ENCODE results near the gene GLYAT.
"Not testable (repeated sequence)": the region's sequence is repeated elsewhere in the genome, so short reads cannot be mapped to it uniquely, and the experiment has no call there.

Gene GLYAT

DNA sequence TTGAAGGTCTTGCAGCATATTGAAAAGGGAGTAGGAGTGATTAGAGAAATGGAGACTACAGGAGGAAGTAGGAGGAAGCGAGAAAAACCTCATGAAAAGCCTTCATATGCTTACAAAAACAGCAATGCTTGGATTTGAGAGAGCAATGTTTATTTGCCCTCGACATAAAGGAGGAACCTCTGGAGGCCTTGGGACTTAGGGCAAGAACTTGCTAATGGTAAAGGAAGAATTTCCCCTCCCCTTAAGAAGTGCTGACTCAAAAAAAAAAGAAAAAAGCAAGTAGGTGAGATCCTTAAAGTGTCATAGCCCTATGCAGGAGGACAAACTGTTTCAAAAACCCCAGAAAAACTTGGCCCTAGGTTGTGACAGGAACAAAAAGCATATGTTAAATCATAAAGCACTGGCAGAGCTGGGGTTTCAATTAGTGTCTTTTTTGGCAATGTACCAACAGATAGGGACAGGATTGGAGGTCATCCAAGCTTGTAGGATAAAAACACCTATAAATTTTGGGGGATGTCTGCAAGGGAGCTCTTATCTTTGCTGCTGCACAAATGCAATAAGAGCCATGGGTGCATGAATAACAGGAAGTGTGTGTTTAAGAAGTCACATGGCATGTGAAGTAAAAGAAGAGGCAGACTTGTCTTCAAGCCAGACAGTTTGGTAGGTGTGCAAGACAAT, 4.9 kb downstream of the GLYAT start:
- H3K4me3 Mint-ChIP-seq: no peak overlapping the region
- no peaks in the 10 kb centered on the region for H3K9me3 Mint-ChIP-seq
- H3K27ac Mint-ChIP-seq: peak overlapping the region; percentile 59
- no peaks in the 10 kb centered on the region for H3K36me3 Mint-ChIP-seq (ENCODE audit: low read depth)
- H3K4me1 Mint-ChIP-seq (ENCODE audit: low read depth): peaks cover 32% of the 10 kb centered on the region
- no peaks in the 10 kb centered on the region for H3K27me3 Mint-ChIP-seq

DNA sequence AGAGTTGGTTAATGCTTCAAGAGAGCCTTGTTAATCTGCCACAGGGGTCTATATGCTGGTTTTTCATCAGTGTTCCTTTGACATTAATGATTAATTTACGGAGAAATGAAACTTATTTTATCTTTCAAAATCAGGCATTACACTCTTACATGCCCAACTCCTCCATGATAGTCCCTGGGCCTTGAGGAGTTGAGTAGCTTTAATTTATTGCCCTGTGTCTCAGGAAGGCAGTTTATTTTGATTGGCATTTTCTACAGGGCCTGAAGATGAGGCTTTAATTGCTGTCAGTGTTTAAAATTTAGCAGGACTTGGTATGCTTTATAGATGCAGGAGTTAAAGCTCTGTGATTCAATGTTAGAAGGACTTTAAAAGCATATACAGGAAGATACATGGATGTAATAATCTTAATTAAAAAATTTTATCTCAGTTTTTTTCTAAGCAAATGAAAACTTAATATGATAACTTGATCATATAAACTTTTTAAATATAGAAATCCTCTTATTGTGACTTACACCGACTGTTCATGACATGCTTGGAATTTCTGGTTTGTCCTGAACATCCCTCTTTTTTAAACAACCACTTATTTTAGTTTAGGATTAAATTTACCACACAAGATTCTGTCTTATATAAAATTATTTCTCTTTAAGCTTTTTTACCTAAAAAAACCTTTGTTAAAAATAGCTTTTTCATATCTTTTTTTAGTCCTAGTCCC, 12.2 kb downstream of the GLYAT start:
- Mint-ChIP-seq H3K4me1 (ENCODE audit: low read depth) (no peaks in the 10 kb centered on the region), H3K9me3 (no peaks in the 10 kb centered on the region)

DNA sequence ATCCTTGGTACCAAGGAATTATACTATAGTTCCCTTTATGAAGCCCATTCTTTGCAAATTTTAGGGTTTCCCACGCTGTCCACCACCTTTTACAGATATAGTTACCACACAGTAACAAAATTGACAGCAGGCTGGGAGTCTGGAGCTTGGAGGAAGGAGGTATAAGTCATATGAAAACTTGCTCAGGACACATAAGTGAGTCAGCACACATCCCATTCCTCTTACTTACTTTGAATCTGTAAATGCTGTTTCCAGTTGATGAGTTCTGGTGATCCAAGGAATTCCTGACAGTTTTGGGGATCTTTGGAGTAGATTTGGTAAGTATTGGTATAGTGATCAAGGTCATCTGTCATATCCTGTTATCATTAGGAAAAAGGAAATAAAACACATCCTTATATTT, 19.2 kb downstream of the GLYAT start:
- H3K4me1 Mint-ChIP-seq (ENCODE audit: low read depth): no peaks in the 10 kb centered on the region

More for the DNA sequence above, 12.2 kb downstream of the GLYAT start:
- Mint-ChIP-seq H3K27ac (no peak overlapping the region), H3K36me3 (ENCODE audit: low read depth) (no peaks in the 10 kb centered on the region), H3K4me3 (no peak overlapping the region), H3K27me3 (no peaks in the 10 kb centered on the region)

DNA sequence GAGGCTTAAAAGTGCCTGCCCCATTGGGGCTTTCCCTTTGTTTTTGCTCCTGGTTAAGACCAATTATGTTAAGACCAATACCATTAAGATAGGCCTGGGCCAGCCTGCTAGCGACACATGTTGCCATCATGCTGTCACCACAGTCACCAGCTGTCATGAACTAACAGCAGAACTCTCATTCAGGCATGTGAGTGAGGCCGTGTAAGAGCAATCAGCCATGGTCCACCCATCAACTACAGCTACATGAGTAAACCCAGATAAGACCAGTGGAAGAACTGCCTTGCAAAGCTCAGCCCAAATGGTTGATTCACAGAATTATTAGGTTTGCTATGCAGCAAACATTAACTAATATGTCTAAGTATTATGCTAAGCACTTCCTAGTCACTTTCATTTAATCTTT, 19.9 kb downstream of the GLYAT start:
- Mint-ChIP-seq H3K27ac (no peak overlapping the region), H3K4me1 (ENCODE audit: low read depth) (no peaks in the 10 kb centered on the region), H3K9me3 (peaks cover 4% of the 10 kb centered on the region), H3K4me3 (no peak overlapping the region), H3K27me3 (no peaks in the 10 kb centered on the region), H3K36me3 (ENCODE audit: low read depth) (no peaks in the 10 kb centered on the region)

More for the DNA sequence above, 19.2 kb downstream of the GLYAT start:
- Mint-ChIP-seq H3K27me3 (no peaks in the 10 kb centered on the region), H3K27ac (no peak overlapping the region), H3K36me3 (ENCODE audit: low read depth) (no peaks in the 10 kb centered on the region), H3K9me3 (peaks cover 4% of the 10 kb centered on the region), H3K4me3 (no peak overlapping the region)

DNA sequence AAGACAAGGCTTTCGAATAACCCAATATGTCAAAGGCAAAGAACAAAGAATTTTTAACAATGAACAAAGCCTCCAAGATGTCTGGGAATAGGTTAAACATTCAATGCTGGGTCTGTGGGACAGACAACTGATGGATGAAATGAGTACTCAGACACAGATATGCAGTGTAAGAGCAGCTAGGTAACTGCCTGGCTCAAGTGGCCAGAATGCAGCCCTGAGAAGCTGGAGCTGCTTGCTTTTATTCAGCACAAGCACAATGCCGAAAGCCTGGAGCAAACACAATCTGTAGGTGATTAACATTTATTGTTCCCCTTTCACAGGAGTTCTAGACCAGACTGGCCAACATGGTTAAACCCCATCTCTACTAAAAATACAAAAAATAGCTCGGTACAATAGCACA, 24.0 kb downstream of the GLYAT start:
- no peaks in the 10 kb centered on the region for H3K27me3 Mint-ChIP-seq
- peaks cover 17% of the 10 kb centered on the region for H3K9me3 Mint-ChIP-seq
- H3K4me1 Mint-ChIP-seq (ENCODE audit: low read depth): no peaks in the 10 kb centered on the region
- H3K36me3 Mint-ChIP-seq (ENCODE audit: low read depth): no peaks in the 10 kb centered on the region
- no peak overlapping the region for H3K4me3 Mint-ChIP-seq
- no peak overlapping the region for H3K27ac Mint-ChIP-seq

DNA sequence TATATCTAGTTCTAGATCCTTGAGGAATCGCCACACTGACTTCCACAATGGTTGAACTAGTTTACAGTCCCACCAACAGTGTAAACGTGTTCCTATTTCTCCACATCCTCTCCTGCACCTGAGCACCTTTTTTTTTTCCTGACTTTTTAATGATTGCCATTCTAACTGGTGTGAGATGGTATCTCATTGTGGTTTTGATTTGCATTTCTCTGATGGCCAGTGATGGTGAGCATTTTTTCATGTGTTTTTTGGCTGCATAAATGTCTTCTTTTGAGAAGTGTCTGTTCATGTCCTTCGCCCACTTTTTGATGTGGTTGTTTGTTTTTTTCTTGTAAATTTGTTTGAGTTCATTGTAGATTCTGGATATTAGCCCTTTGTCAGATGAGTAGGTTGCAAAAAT, 34.9 kb downstream of the GLYAT start:
- H3K4me1 Mint-ChIP-seq (ENCODE audit: low read depth); H3K27ac Mint-ChIP-seq; H3K9me3 Mint-ChIP-seq; H3K4me3 Mint-ChIP-seq; H3K27me3 Mint-ChIP-seq; H3K36me3 Mint-ChIP-seq (ENCODE audit: low read depth): not testable (repeated sequence)

DNA sequence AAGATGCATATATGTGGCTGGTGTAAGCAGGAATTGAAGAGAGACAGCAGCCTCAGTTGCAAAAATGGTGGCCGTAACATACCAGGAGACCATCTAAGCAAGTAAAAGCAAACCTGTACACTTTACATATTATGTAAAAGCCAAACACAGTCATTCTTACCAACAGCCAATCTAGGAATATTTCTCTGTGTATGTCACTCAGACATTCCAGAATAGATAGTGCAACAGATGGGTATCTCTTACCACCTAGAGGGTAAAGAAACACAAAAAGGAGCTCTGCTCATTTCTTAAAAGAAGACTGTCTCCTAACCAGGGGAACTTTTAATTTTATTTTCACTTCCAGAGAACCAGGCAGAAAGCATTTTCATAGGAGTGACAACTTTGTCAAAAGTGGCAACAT, 38.7 kb downstream of the GLYAT start:
- no peaks in the 10 kb centered on the region for H3K9me3 Mint-ChIP-seq
- no peak overlapping the region for H3K27ac Mint-ChIP-seq
- no peaks in the 10 kb centered on the region for H3K36me3 Mint-ChIP-seq (ENCODE audit: low read depth)
- H3K4me3 Mint-ChIP-seq: no peak overlapping the region
- H3K4me1 Mint-ChIP-seq (ENCODE audit: low read depth): no peaks in the 10 kb centered on the region
- H3K27me3 Mint-ChIP-seq: no peaks in the 10 kb centered on the region

DNA sequence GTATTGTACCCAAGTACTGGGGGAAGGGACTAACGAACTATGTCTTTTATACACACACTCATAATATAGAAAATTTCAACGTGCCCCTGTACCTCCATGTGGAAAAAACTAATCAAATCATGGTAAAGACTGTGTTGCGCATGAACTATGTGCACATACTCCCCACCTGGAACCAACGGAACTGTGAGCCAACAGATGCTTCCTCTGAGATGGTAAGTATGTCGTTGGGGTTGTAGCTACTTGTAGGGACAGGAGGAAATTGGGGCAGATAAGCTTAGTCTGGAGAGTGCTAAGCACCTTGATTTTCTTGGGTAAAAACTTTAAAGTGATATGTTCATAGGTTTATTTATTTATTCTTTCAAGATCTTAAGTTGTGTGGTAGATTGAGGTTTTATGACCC, 40.1 kb downstream of the GLYAT start:
- H3K4me3 Mint-ChIP-seq: no peak overlapping the region
- H3K27me3 Mint-ChIP-seq: no peaks in the 10 kb centered on the region
- H3K27ac Mint-ChIP-seq: no peak overlapping the region
- no peaks in the 10 kb centered on the region for H3K9me3 Mint-ChIP-seq
- no peaks in the 10 kb centered on the region for H3K4me1 Mint-ChIP-seq (ENCODE audit: low read depth)
- H3K36me3 Mint-ChIP-seq (ENCODE audit: low read depth): no peaks in the 10 kb centered on the region

DNA sequence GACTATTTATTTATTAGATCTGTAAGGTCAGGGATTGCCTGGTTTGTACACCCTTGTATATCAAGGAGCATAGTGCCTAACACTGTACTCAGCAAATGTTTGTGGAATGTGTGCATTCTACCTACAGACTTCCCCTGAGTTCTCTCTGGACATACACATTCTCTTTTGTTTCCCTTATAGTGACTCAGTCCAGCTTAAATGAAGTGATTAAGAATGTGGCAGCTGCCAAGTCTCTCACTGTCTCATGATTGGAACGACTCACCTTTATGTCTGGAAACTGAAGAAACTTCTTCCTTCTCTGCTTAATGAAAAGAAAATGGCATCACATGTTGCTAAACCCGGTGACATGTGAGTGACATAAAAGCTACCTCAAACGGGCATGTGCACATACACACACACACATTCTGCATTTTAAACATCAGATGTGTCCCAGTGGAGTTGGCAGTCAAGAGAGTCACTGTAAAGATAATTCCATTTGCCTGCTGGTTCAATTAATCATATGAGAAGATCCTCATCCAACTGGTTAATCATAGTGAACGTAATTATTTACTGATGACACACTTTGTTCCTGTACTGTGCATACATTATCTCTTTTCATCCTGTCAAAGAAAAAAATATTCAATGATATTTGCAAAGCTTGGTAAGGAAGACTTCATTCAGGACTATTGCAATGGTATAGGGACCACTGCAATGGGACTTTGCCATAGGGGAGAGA, 42.8 kb downstream of the GLYAT start:
- Mint-ChIP-seq H3K36me3 (ENCODE audit: low read depth) (no peaks in the 10 kb centered on the region), H3K27ac (no peak overlapping the region), H3K4me3 (no peak overlapping the region), H3K9me3 (no peaks in the 10 kb centered on the region), H3K4me1 (ENCODE audit: low read depth) (no peaks in the 10 kb centered on the region), H3K27me3 (no peaks in the 10 kb centered on the region)

DNA sequence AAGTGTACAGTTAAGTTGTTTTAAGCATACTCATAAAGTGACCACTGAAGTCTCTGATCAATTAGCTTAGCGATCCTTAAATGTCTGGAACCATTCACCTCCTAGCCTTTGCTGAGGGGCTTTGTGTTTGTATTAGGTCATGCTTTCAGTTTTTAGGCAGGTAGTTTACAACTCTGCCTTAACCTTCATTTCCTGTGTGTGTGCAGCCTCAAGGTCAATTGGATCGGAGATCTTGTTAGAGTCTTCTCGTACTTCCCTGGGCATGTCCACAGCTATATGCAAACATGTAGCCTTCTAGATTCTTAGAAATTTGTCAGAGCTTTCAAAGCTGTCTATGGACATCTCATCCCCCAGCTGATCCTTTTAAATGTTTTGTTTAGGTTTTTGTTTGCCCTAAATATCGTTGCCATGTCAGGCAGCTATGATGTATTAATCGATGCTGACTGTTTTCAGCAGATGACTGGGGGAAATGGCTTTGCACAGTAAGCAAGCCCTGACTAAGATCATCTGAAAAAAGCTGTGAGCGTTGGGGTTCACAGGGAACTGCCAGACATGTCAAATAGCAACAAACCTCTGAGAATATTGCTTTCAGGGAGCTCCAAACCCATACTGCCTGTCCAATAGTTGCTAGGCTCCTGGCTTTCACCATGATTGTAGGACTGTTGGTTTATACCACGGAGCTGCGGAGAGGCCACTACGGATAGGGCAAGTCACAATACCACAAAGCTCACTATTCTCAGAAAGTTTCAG, 45.6 kb downstream of the GLYAT start:
- Mint-ChIP-seq H3K27ac (no peak overlapping the region), H3K36me3 (ENCODE audit: low read depth) (no peaks in the 10 kb centered on the region), H3K4me3 (no peak overlapping the region), H3K4me1 (ENCODE audit: low read depth) (no peaks in the 10 kb centered on the region), H3K9me3 (no peaks in the 10 kb centered on the region), H3K27me3 (peaks cover 5% of the 10 kb centered on the region)

DNA sequence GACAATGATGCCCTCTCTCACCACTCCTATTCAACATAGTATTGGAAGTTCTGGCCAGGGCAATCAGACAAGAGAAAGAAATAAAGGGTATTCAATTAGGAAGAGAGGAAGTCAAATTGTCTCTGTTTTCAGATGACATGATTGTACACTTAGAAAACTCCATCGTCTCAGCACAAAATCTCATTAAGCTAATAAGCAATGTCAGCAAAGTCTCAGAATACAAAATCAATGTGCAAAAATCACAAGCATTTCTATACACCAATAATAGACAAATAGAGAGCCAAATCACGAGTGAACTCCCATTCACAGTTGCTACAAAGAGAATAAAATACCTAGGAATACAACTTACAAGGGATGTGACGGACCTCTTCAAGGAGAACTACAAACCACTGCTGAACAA, 49.1 kb downstream of the GLYAT start:
- H3K9me3 Mint-ChIP-seq; H3K27me3 Mint-ChIP-seq; H3K36me3 Mint-ChIP-seq (ENCODE audit: low read depth); H3K27ac Mint-ChIP-seq; H3K4me3 Mint-ChIP-seq; H3K4me1 Mint-ChIP-seq (ENCODE audit: low read depth): not testable (repeated sequence)

DNA sequence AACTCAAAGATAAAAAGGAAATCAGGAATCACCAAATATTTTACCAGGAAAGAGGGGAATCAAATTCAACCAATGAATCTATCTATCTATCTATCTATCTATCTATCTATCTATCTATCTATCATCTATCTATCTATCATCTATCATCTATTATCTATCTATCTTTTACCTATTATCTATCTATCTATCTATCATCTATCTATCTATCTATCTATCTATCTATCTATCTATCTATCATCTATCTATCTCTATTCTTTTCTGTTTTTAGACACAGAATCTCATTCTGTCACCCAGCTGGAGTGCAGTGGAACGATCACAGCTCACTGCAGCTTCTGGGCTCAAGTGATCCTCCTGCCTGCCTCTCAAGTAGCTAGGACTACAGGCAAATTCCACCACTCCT, 54.2 kb downstream of the GLYAT start:
- H3K27me3 Mint-ChIP-seq; H3K36me3 Mint-ChIP-seq (ENCODE audit: low read depth); H3K4me3 Mint-ChIP-seq; H3K4me1 Mint-ChIP-seq (ENCODE audit: low read depth); H3K27ac Mint-ChIP-seq; H3K9me3 Mint-ChIP-seq: not testable (repeated sequence)

DNA sequence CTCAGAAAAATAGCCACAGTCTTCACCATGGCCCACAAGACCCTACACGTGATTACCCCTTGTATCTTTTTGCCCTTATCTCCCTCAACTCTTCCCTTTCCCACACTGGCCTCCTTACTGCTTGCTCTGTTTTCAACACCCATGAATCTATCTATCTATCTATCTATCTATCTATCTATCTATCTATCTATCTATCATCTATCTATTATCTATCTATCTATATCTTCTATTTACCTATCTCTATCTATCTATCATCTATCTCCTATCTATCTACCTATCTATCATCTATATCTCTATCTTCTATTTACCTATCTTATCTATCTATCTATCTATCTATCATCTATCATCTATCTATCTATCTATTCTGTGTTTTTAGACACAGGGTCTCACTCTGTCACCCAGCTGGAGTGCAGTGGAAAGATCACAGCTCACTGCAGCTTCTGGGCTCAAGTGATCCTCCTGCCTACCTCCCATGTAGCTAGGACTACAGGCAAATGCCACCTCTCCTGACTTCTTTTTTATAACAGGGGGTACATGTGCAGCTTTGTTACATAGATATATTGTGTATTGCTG, 55.1 kb downstream of the GLYAT start:
- H3K27me3 Mint-ChIP-seq: peaks cover 7% of the 10 kb centered on the region
- H3K36me3 Mint-ChIP-seq (ENCODE audit: low read depth): no peaks in the 10 kb centered on the region
- no peaks in the 10 kb centered on the region for H3K9me3 Mint-ChIP-seq
- H3K4me1 Mint-ChIP-seq (ENCODE audit: low read depth): no peaks in the 10 kb centered on the region
- no peak overlapping the region for H3K4me3 Mint-ChIP-seq
- no peak overlapping the region for H3K27ac Mint-ChIP-seq

DNA sequence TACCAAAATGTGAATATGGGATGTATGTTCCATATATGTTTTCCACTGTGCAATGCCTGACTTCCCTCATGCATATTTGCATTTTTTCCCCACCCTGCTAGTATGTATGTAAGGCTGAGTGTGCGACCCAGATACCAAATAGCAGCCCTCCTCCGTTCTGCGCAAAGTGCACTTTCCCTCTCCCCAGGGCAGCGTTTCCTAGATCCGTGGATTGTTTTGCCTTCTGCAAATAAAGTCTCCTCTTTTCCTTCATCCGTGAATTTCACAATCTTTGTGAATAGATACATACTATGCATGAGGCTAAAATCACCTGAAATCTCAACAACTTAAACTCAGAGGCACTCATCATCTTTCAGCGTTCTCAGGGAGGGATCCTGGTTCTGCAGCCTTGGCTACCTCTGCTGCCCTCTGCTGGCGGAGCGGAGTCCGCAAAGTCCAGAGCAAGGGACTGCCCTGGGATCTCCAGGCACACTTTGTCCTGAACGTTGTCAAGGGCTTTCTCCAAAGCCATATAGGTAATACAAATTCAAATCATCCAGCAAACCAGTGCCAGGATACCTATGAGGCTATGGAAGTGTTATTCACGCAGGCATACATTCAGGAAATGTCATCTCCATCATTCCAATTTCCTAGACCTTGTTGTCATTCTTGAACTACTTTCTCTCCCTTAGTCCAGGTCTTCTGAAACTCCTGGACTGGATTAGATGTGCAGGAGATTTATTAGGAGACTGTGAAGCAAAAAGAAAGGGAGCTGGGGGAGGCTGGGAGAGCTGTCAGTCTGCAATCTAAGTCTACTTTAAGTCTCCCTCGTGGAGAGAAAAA, 56.2 kb downstream of the GLYAT start:
- Mint-ChIP-seq H3K36me3 (ENCODE audit: low read depth) (no peaks in the 10 kb centered on the region), H3K27ac (no peak overlapping the region), H3K4me1 (ENCODE audit: low read depth) (no peaks in the 10 kb centered on the region), H3K9me3 (no peaks in the 10 kb centered on the region), H3K4me3 (no peak overlapping the region), H3K27me3 (no peaks in the 10 kb centered on the region)
